ENCODE results near the gene DMRTC2. TPM values are rescaled to one million over a fixed set of nuclear protein-coding genes. Genes with fewer than 3 reads are reported as not detected.

DMRTC2 gene
- total and polyA plus RNA-seq, 2 of the 13 experiments (the other 11 are each of a cell fraction or from before 2014, with no cell fraction given), result not detected

GRCh38 chr19:41859618-41860418, 15.0 kb downstream of the DMRTC2 start, which contains the start of gene RPS19 (continued):
- peak; percentile 83 for TF ChIP-seq GMEB2 (CRISPR knock-in tag; IDR thresholded peaks at IDR 0.05; ENCODE audit: low read depth)
- no peak for TF ChIP-seq ZSCAN25 (CRISPR knock-in tag; IDR thresholded peaks at IDR 0.05)
- TF ChIP-seq NFATC3 (CRISPR knock-in tag; IDR thresholded peaks at IDR 0.05), result no peak
- no peak for TF ChIP-seq ZNF550 (CRISPR knock-in tag; IDR thresholded peaks at IDR 0.05; ENCODE audit: borderline replicate concordance)
- no peak for TF ChIP-seq SMARCC2 (IDR thresholded peaks at IDR 0.05)
- TF ChIP-seq ZBTB37 (CRISPR knock-in tag; IDR thresholded peaks at IDR 0.05), result no peak
- TF ChIP-seq ZNF282 (IDR thresholded peaks at IDR 0.05; ENCODE audit: partially characterized antibody), result peak; percentile 84
- TF ChIP-seq ZNF318 (CRISPR knock-in tag; IDR thresholded peaks at IDR 0.05), result 0 out of 2 replicates have a peak, but pooled peaks have one; percentile 43
- TF ChIP-seq BCL3 (CRISPR knock-in tag; IDR thresholded peaks at IDR 0.05), result peak; percentile 27; the same call in 1 of the 2 replicates
- peak; percentile 86 for TF ChIP-seq ZNF747 (CRISPR knock-in tag; IDR thresholded peaks at IDR 0.05; ENCODE audit: borderline replicate concordance)
- no peak for TF ChIP-seq ZNF431 (CRISPR knock-in tag; IDR thresholded peaks at IDR 0.05; ENCODE audit: borderline replicate concordance, low read depth)
- TF ChIP-seq PITX1 (CRISPR knock-in tag; IDR thresholded peaks at IDR 0.05), result peak; percentile 68
- TF ChIP-seq SALL1 (CRISPR knock-in tag; IDR thresholded peaks at IDR 0.05), result peak; percentile 81
- no peak for TF ChIP-seq RARG (CRISPR knock-in tag; IDR thresholded peaks at IDR 0.05; ENCODE audit: low read depth)
- TF ChIP-seq FOXA1 (IDR thresholded peaks at IDR 0.05), result no peak
- no peak for TF ChIP-seq FOXA1 (CRISPR knock-in tag; IDR thresholded peaks at IDR 0.05)
- 0 out of 2 replicates have a peak, but pooled peaks have one; percentile 6 for TF ChIP-seq RFX3 (CRISPR knock-in tag; IDR thresholded peaks at IDR 0.05)
